GM12865 (cell line): ENCODE measurements around the gene CNIH3.

Experiments
- DNase-seq: peaks from one replicate; pipeline ENCODE4 v3.0.0; 2010; ENCODE audit warnings: low read depth
- H3K4me3 ChIP-seq: 2 replicates; pipeline ENCODE4 v1.5.1; 2011; ENCODE audit warnings: mild to moderate bottlenecking, low read depth, low read length, control low read depth
- TF ChIP-seq, protein P1 (sequence below): IDR thresholded peaks from 2 replicates; pipeline ENCODE4 v1.5.1; 2011; ENCODE audit warnings: low read length, control low read depth, low read depth, inconsistent platforms; ENCODE audit not compliant: insufficient read depth; ENCODE audit errors: missing control alignments

CNIH3 gene

DNA sequence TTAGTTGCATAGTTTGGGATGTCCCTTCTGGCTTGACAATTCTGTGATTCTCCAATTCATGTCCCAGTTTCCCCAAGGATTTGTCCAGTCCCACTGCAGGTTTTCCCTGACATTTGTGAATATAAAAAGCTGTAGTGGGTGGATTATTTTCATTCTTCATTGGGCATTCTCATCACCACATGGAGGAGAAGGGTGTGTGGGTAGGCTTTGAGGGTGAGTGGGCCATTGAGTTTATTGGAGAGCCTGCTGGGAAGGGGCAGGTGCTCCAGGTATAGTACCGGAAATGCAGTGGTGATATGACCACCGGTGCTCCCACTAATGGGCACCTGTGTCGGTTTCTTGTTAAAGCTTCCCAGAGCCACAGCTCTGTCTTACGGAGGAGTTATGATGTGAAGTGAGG is 74.5 kb downstream of the CNIH3 start:
- no peak overlapping the region for H3K4me3 ChIP-seq
- TF ChIP-seq, protein P1, sequence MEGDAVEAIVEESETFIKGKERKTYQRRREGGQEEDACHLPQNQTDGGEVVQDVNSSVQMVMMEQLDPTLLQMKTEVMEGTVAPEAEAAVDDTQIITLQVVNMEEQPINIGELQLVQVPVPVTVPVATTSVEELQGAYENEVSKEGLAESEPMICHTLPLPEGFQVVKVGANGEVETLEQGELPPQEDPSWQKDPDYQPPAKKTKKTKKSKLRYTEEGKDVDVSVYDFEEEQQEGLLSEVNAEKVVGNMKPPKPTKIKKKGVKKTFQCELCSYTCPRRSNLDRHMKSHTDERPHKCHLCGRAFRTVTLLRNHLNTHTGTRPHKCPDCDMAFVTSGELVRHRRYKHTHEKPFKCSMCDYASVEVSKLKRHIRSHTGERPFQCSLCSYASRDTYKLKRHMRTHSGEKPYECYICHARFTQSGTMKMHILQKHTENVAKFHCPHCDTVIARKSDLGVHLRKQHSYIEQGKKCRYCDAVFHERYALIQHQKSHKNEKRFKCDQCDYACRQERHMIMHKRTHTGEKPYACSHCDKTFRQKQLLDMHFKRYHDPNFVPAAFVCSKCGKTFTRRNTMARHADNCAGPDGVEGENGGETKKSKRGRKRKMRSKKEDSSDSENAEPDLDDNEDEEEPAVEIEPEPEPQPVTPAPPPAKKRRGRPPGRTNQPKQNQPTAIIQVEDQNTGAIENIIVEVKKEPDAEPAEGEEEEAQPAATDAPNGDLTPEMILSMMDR: no peak
- DNase-seq: no peak

DNA sequence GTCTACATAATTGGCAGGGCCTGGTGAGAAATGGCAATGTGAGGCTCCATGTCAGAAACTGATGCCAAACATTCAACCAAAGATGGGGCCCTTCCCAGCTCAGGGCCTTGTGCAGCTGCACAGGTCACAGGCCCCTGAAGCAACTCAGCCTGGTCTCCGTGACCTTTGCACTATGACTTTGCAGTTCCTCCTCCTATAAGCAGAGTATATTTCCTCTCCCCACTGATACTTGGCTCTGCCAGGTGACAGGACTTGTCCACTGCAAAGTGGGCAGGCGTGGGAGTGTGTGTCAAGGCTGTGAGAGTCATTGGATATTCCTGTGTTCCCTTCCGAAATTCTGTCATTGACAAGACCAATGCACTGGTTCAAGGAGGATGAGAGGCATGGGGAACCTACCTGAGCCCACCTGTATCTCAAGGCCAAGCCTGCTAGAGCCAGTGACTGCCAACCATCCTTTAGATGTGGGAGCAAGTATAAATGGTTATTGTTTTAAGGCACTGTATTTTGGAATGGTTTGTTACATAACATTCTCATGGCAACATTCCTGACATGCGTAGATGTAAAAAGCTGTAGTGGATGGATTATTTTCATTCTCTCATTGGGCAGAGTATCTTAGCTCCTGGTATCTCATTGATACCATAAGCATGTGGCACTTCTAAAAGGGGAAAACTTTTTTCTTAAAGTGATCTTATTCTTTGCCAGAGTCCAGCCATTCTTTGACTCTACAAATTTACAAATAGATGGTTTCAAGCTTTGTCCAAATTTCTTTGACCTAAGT is 75.2 kb downstream of the CNIH3 start:
- H3K4me3 ChIP-seq: no peak overlapping the region
- no peak for DNase-seq
- TF ChIP-seq, protein P1: no peak

DNA sequence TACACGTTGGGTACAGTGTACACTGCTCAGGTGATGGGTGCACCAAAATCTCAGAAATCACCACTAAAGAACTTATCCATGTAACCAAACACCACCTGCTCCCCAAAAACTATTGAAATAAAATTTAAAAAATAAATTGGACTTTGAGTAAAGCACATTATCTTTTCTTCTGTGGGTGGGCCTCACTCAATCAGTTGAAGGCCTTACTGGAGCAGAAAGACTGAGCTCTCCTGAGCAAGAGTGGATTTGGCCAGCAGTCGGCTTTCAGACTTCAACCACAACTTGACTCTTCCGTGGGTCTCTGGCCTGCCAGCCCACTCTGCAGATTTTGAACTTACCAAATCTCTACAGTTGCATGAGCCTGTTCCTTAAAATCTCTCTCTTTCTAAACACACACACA is 78.9 kb downstream of the CNIH3 start:
- DNase-seq: no peak
- no peak overlapping the region for H3K4me3 ChIP-seq
- TF ChIP-seq, protein P1: no peak

DNA sequence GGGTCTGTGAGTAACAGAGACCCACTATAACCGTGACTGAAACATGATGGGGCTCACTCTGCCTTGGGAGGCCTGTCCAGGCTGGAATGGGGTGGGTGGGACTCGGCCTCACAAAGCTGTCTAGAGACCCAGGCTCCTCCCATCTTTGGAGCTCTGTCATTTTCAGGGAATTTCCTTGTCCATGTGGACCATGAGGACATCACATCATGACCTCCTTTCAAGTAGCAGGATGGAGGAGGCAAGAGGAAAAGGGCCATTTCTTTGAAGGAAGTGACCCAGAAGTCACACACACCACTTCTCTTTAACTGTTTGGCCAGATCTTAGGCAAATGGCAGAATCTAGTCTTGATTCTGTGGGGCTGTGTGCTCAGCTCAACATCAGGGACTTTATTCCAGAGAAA is 79.9 kb downstream of the CNIH3 start:
- DNase-seq: no peak
- TF ChIP-seq, protein P1: no peak
- H3K4me3 ChIP-seq: no peak overlapping the region

DNA sequence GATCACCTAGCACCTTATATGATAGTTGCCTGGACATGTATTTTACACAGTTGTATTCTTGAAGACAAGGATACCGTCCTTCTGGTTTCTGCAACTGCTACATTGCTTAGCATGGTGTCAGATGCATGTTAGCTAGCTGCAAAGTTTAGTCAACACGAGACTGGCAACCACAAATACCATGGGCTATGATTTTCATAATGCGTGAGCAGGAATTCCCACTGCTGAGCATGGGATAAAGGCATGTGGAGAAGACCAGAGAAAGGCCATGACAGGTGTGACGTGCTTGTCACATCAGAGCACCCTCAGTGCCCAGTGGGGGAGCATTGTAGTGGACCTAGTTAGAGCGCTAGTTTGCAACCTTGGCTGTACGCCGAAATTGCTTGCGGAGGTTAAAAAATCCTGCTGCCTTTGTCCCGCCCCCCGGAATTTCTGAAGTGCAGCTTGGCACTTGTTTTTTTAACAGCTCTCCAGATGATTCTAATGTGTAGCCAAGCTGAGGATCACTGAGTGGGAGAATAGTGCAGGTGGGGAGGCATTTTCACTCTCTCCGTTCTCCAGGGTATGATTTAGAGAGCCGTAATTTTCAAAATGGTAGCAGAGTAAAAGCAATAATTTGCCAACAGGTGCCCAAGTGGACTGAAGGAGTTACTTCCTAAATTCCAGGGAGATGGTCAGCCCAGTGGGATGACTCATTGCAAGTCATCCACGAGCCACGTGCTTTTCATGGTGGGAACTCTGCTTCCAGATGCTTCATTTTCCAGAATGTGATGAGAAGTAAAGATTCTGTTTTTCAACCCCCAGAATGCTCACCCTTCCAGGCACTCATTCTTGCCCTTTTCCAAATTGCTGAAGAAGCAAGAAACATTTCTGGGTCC is 81.0 kb downstream of the CNIH3 start:
- TF ChIP-seq, protein P1: no peak
- peak; percentile 7 for DNase-seq
- H3K4me3 ChIP-seq: no peak overlapping the region

DNA sequence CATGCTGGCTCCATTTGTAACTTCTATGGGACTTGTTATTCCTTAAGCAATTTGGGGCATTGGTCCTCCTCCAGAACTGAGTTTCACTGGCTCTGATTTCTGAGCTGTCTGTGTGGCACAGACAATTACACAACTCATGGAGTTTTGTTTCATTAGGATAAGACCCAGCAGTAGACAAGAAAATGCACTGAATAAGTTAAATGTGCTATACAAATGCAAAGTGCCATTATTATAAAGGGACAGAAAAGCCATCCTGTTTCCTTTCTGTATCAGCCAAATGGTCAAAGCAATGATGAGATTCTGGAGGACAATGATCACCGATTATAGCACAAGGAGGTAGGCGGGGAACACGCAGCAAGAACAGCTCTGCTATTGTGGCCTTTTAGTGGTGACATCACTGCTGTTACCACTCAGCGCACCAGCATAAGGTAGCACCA is 81.9 kb downstream of the CNIH3 start:
- no peak overlapping the region for H3K4me3 ChIP-seq
- no peak for DNase-seq
- TF ChIP-seq, protein P1: no peak
